Loucy (cell line): ENCODE measurements around the gene RGS3.

Experiments
- H2AFZ ChIP-seq: fragments of 200-600 bp; sonication (generic); 2 replicates; pipeline ENCODE4 v1.6.0; 2016; ENCODE audit warnings: antibody characterized with exemption, mild to moderate bottlenecking, low read length, moderate library complexity
- H3F3A ChIP-seq: fragments of 200-600 bp; 2 replicates; pipeline ENCODE4 v1.6.0; 2016; ENCODE audit warnings: antibody characterized with exemption, low read depth, mild to moderate bottlenecking
- H3K27me3 ChIP-seq: fragments of 200-600 bp; sonication (generic); 2 replicates; pipeline ENCODE4 v1.6.1; 2014; ENCODE audit warnings: low read length, mild to moderate bottlenecking; ENCODE audit not compliant: insufficient read depth, poor library complexity, severe bottlenecking
- H3K36me3 ChIP-seq: fragments of 200-600 bp; sonication (generic); 2 replicates; pipeline ENCODE4 v1.6.1; 2016; ENCODE audit warnings: low read length; ENCODE audit not compliant: insufficient read depth
- H3K4me1 ChIP-seq: fragments of 200-600 bp; sonication (generic); 2 replicates; pipeline ENCODE4 v1.5.1; 2014; ENCODE audit warnings: low read length, mild to moderate bottlenecking; ENCODE audit not compliant: insufficient read depth, poor library complexity, severe bottlenecking
- H3K4me2 ChIP-seq: fragments of 200-600 bp; sonication (generic); 2 replicates; pipeline ENCODE4 v1.6.0; 2014; ENCODE audit warnings: antibody characterized with exemption, low read length, low read depth, mild to moderate bottlenecking; ENCODE audit not compliant: poor library complexity, severe bottlenecking
- H3K4me3 ChIP-seq: fragments of 200-600 bp; sonication (generic); 2 replicates; pipeline ENCODE4 v1.5.1; 2014; ENCODE audit warnings: low read length, mild to moderate bottlenecking, mixed read lengths; ENCODE audit not compliant: poor library complexity, severe bottlenecking
- H3K79me2 ChIP-seq: fragments of 200-600 bp; sonication (generic); 2 replicates; pipeline ENCODE4 v1.6.1; 2014; ENCODE audit warnings: low read length; ENCODE audit not compliant: insufficient read depth
- H3K9ac ChIP-seq: fragments of 200-600 bp; sonication (generic); 2 replicates; pipeline ENCODE4 v1.6.0; 2014; ENCODE audit warnings: mild to moderate bottlenecking, low read depth, low read length, moderate library complexity; ENCODE audit not compliant: poor library complexity, severe bottlenecking
- H3K9me2 ChIP-seq: fragments of 200-600 bp; sonication (generic); replicated peaks from 2 replicates; pipeline ENCODE4 v1.6.1; 2016; ENCODE audit warnings: low read depth, low read length, mixed read lengths
- H3K9me3 ChIP-seq: fragments of 200-600 bp; sonication (generic); 2 replicates; pipeline ENCODE4 v1.6.1; 2014; ENCODE audit warnings: mild to moderate bottlenecking, antibody characterized with exemption, low read length, low read depth; ENCODE audit not compliant: insufficient read depth
- H4K20me1 ChIP-seq: fragments of 200-600 bp; sonication (generic); 2 replicates; pipeline ENCODE4 v1.6.0; 2014; ENCODE audit warnings: antibody characterized with exemption, low read length, mild to moderate bottlenecking; ENCODE audit not compliant: insufficient read depth, poor library complexity, severe bottlenecking
- EZH2phosphoT487 ChIP-seq: fragments of 200-600 bp; IDR thresholded peaks from 2 replicates; pipeline ENCODE4 v1.6.1; 2018; ENCODE audit warnings: antibody characterized with exemption, mild to moderate bottlenecking, moderate library complexity, borderline replicate concordance
- TF ChIP-seq, protein P1 (sequence below): fragments of 200-600 bp; sonication (generic); conservative IDR thresholded peaks from 2 replicates; pipeline ENCODE4 v1.5.1; 2014; ENCODE audit warnings: mild to moderate bottlenecking, antibody characterized with exemption, low read length

The RGS3 gene

DNA sequence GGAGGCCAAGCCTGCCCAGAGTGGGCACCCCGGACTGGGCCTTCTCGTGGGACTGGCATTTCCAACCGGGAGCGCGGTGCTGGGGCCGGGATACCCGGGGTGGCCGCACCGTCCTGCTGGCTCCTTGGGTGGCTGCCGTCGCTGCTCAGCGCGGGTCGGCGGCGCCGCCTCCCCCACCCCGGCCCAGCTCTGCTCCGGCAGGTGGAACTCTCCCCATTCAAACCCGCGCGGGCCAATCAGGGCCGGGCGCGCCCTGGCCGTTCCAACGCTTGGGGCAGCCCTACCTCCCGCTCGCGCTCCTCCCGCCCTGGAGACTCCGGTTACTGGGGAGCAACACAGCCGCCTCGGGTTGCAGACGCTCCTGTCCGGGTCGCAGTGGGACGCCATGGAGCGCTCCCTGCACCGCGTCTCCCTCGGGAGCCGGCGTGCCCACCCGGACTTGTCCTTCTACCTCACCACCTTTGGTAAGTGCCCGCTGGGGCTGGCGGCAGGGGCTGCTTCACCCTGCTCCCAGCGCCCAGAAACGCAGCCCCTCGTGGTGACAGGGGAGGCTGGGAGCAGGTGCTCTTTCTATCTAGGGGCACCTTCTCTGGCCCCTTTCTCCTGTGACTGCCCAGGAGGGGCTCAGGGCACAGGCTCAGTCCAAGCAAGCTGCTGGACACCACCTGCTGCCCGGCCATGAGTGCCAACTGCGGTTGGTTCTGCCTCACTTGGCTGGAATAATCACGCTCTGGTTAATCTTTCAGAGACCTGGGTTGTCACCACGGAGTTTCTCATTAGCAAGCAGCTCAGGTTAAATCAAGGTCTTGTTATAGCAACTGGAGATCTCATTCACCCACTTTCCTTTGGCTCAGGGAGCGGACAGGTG lies at the start of gene RGS3:
RGS3 (plus strand) TSS at position 310 of the 868 bp plus-strand sequence; CDS start at position 386, 76 bp downstream.
- Histone ChIP-seq H3K4me3 (no peak within 1 kb of the TSS), H3K79me2 (no peaks in the 10 kb centered on the region)

DNA sequence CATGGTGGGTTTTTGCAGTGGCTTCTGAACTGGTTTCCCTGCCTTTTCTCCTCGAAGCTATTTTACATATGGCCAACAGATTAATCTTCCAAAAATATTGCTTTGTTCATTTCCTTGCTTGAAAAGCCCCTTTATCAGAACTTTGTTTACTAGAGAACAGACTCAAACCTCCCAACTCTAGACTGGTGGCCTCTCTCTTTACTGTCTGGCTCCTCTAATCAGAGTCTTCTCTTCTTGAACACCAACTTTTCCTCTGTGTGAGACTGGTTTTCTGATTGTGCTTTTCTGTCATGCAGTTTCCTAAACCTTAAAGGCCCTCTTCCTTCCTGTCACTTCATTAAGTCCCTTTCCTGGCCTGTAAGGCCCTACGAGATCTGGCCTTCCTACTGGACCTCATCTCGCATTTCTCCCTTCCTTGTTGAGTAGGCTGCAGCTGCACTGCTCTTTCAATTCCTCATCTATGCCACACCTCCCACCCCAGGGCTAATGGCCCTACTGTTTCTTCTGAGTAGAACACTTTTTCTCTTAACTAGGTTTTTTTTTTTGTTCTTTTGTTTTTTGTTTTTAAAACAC lies 47.3 kb upstream of the RGS3 start:
- H3K9ac ChIP-seq = peak overlapping the region; percentile 1
- TF ChIP-seq EZH2phosphoT487 = no peak
- TF ChIP-seq, protein P1, sequence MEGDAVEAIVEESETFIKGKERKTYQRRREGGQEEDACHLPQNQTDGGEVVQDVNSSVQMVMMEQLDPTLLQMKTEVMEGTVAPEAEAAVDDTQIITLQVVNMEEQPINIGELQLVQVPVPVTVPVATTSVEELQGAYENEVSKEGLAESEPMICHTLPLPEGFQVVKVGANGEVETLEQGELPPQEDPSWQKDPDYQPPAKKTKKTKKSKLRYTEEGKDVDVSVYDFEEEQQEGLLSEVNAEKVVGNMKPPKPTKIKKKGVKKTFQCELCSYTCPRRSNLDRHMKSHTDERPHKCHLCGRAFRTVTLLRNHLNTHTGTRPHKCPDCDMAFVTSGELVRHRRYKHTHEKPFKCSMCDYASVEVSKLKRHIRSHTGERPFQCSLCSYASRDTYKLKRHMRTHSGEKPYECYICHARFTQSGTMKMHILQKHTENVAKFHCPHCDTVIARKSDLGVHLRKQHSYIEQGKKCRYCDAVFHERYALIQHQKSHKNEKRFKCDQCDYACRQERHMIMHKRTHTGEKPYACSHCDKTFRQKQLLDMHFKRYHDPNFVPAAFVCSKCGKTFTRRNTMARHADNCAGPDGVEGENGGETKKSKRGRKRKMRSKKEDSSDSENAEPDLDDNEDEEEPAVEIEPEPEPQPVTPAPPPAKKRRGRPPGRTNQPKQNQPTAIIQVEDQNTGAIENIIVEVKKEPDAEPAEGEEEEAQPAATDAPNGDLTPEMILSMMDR = no peak

More for the DNA sequence above, at the start of gene RGS3:
- peaks cover 6% of the 10 kb centered on the region for H3K9me3 ChIP-seq
- H4K20me1 ChIP-seq = no peaks in the 10 kb centered on the region
- no peak for TF ChIP-seq EZH2phosphoT487
- TF ChIP-seq, protein P1 = no peak
- no peaks in the 10 kb centered on the region; the same call in 1 of the 2 replicates for H3K36me3 ChIP-seq
- H3F3A ChIP-seq = no peaks in the 10 kb centered on the region
- H3K9me2 ChIP-seq = no peaks in the 10 kb centered on the region
- H3K4me2 ChIP-seq = no peak within 1 kb of the TSS
- no peak within 1 kb of the TSS for H3K9ac ChIP-seq
- no peaks in the 10 kb centered on the region for H3K4me1 ChIP-seq
- H2AFZ ChIP-seq = no peak within 1 kb of the TSS
- H3K27me3 ChIP-seq = no peaks in the 10 kb centered on the region

DNA sequence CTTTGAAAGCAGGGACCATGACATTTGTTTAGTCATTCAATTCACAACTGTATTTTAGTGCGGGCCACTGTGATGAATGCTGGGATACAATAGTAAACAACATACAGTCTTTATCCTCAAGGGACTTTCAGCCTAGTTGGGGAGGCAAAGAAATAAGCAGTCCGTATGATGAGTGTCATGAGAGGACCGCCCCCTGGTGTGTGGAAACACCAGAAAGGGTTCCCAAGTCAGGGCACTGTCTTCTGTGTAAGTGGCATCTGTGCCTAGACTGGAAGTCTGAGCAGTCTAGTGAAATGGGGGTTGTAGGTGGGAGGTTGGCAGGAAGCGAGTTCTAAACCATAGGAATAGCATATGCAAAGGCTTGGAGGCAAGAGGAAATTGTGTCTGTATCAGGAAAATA lies 46.2 kb upstream of the RGS3 start:
- Histone ChIP-seq H3K9me3 (no peaks in the 10 kb centered on the region), H3K4me2 (no peak overlapping the region), H4K20me1 (no peaks in the 10 kb centered on the region), H3K4me3 (no peak overlapping the region), H3K9ac (no peak overlapping the region), H3K4me1 (peaks cover 16% of the 10 kb centered on the region), H2AFZ (peak overlapping the region; percentile 80; the same call in 1 of the 2 replicates), H3K27me3 (no peaks in the 10 kb centered on the region), H3F3A (no peaks in the 10 kb centered on the region; the same call in 1 of the 2 replicates), H3K79me2 (no peaks in the 10 kb centered on the region), H3K9me2 (no peaks in the 10 kb centered on the region), H3K36me3 (no peaks in the 10 kb centered on the region)
- no peak for TF ChIP-seq EZH2phosphoT487
- TF ChIP-seq, protein P1 = peak; percentile 31

More for the DNA sequence above, 47.3 kb upstream of the RGS3 start:
- Histone ChIP-seq H3K9me3 (no peaks in the 10 kb centered on the region), H3K4me2 (peak overlapping the region; percentile 0), H3K36me3 (no peaks in the 10 kb centered on the region), H3F3A (no peaks in the 10 kb centered on the region; the same call in 1 of the 2 replicates), H3K9me2 (no peaks in the 10 kb centered on the region), H2AFZ (peak overlapping the region; percentile 80), H3K4me3 (no peak overlapping the region), H3K4me1 (peaks cover 24% of the 10 kb centered on the region), H3K79me2 (no peaks in the 10 kb centered on the region), H4K20me1 (no peaks in the 10 kb centered on the region), H3K27me3 (no peaks in the 10 kb centered on the region)
